Activated CD8-positive, alpha-beta memory T cell treated with anti-CD3 and anti-CD28 coated beads for 4 hours (primary cell): Measurements from ENCODE around the gene CENPF.

Experiments used
- DNase-seq, 2 donors: peaks; one replicate each; pipeline ENCODE4 v3.0.0-alpha.2; 2020; ENCODE audit warnings: low read depth in 2 of 2

Gene CENPF

GRCh38 chr1:214712737-214713136, 109.7 kb downstream of the CENPF start:
- DNase-seq = no peak
